K562 (cell line): ENCODE results near the gene NLRC3. TPM values are rescaled to one million over a fixed set of nuclear protein-coding genes. Genes with fewer than 3 reads are reported as not detected.

ENCODE experiments used
- ARID1B ChIP-seq: fragments of 450-650 bp; IDR thresholded peaks from 2 replicates; pipeline ENCODE4 v1.6.1; 2016; ENCODE audit warnings: antibody characterized with exemption, mild to moderate bottlenecking, inconsistent platforms
- ELF1 ChIP-seq: fragments of 200-800 bp; sonication (Bioruptor generic); IDR thresholded peaks from 2 replicates; pipeline ENCODE4 v1.6.1; 2016; ENCODE audit warnings: missing genetic modification characterization, missing compliant biosample characterization
- HMGN3 ChIP-seq: IDR thresholded peaks from 2 replicates; pipeline ENCODE4 v1.6.1; 2011; ENCODE audit warnings: borderline replicate concordance, low read depth, mild to moderate bottlenecking, mixed read lengths, low read length; ENCODE audit not compliant: insufficient read length; ENCODE audit errors: extremely low read depth
- NR2C2 ChIP-seq, 2 experiments: fragments of 200-800 bp in 1 of 2; sonication (Bioruptor generic) in 1 of 2; sonication (generic) in 1 of 2; formaldehyde crosslinking in 1 of 2; IDR thresholded peaks; 2 replicates each; pipeline versions ENCODE4 v1.6.1 to v1.8.0; 2016 to 2022; ENCODE audit warnings: mild to moderate bottlenecking in 1 of 2, missing compliant biosample characterization in 1 of 2, missing genetic modification characterization in 1 of 2, missing genetic modification reagents in 1 of 2
- NRF1 ChIP-seq, 2 experiments: fragments of 450-650 bp; IDR thresholded peaks in 1 of 2; conservative IDR thresholded peaks in 1 of 2; 2 replicates each; pipeline ENCODE4 v1.6.1; 2014; ENCODE audit warnings: mild to moderate bottlenecking in 2 of 2
- TAF15 ChIP-seq: fragments of 200-400 bp; formaldehyde crosslinking; IDR thresholded peaks from 2 replicates; pipeline ENCODE4 v1.6.1; 2017; ENCODE audit warnings: mild to moderate bottlenecking, low read depth, low read length, moderate library complexity
- ZBED1 ChIP-seq: IDR thresholded peaks from 2 replicates; pipeline ENCODE4 v1.6.1; 2014
- ZNF282 ChIP-seq: sonication (generic); formaldehyde crosslinking; IDR thresholded peaks from 2 replicates; pipeline ENCODE4 v1.8.1; 2023; ENCODE audit warnings: missing genetic modification reagents
- ZNF318 ChIP-seq, 2 experiments: fragments of 450-650 bp; IDR thresholded peaks; 2 replicates each; pipeline ENCODE4 v1.6.1; 2016; ENCODE audit warnings: mild to moderate bottlenecking in 2 of 2, borderline replicate concordance in 1 of 2, low read depth in 1 of 2, moderate library complexity in 1 of 2
- polyA plus RNA-seq, 8 experiments: library from polyadenylated mRNA; depleted of rRNA in 4 of 8; stranded (reverse) in 5 of 8; unstranded in 3 of 8; fragments of >200 nt; fragmentation: Nextera tagmentation in 2 of 8; fragmentation: Illumina TruSeq in 1 of 8; extraction: Ambion mirVana in 2 of 8; extraction: Trizol in 1 of 8; gene quantifications; 2 replicates each; pipeline versions ENCODE4 v1.2.1 to v1.2.3, GENCODE V29; 2011 to 2014; ENCODE audit warnings: inconsistent platforms in 1 of 8, missing spikeins in 1 of 8
- total RNA-seq, 7 experiments: library from RNA; depleted of rRNA in 6 of 7; stranded (reverse); fragments of >200 nt in 6 of 7; fragmentation: Illumina TruSeq in 2 of 7; extraction: Trizol in 2 of 7; gene quantifications; 2 replicates each; pipeline versions ENCODE4 v1.2.1 to v1.2.3, GENCODE V29; 2011 to 2021; ENCODE audit warnings: low replicate concordance in 1 of 7
- TF ChIP-seq, protein P1 (sequence below): fragments of 450-650 bp; IDR thresholded peaks from 2 replicates; pipeline ENCODE4 v1.6.1; 2018; ENCODE audit warnings: mild to moderate bottlenecking, low read depth; ENCODE audit not compliant: partially characterized antibody

Gene NLRC3
- total and polyA plus RNA-seq, 9 of the 15 experiments (the other 6 are each of a cell fraction or from before 2014, with no cell fraction given) = 0.03 to 0.13 (median 0.03) TPM; not detected in 4

DNA sequence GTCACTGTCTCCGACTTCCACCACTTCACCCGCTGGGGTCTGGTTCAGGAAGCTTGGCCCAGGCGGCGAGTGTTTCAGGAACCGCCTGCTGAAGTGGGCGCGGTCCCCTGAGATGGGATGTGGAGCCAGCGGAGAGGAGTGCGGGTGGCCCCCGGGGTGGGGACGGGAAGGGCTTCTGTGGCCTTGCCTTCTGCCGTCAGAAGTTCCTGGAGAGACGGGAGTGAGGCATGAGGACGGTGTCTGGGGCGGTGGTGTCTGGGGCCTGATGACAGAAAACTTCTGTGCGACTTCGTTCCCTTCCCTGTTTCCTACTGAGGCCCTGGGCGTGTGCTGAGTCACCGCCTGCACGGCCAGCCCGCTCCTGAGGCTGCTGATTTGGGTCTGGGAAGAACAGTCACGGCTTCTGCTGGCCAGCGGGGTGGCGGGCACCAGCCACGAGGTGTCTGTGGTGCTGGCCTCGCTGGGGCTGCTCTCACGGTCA, 12.3 kb upstream of the NLRC3 start (continued):
- TF ChIP-seq, protein P1, sequence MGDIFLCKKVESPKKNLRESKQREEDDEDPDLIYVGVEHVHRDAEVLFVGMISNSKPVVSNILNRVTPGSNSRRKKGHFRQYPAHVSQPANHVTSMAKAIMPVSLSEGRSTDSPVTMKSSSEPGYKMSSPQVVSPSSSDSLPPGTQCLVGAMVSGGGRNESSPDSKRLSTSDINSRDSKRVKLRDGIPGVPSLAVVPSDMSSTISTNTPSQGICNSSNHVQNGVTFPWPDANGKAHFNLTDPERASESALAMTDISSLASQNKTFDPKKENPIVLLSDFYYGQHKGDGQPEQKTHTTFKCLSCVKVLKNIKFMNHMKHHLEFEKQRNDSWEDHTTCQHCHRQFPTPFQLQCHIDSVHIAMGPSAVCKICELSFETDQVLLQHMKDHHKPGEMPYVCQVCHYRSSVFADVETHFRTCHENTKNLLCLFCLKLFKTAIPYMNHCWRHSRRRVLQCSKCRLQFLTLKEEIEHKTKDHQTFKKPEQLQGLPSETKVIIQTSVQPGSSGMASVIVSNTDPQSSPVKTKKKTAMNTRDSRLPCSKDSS = no peak
- TF ChIP-seq TAF15 (no peak), HMGN3 (peak; percentile 64), ELF1 (tag) (no peak), NRF1 (conservative IDR thresholded peaks at IDR 0.05 in 1 of 2, IDR thresholded peaks at IDR 0.05 in 1 of 2) (0 out of 4 replicates have a peak, but pooled peaks of 1 of the 2 experiments have one; percentile 10), NR2C2 (CRISPR knock-in tag; IDR thresholded peaks at IDR 0.05) (no peak), NR2C2 (tag; IDR thresholded peaks at IDR 0.05) (no peak), ZNF282 (CRISPR knock-in tag) (no peak), ZNF318 (IDR thresholded peaks at IDR 0.05; ENCODE audit: borderline replicate concordance in 1 of 2, low read depth in 1 of 2) (no peak), ARID1B (0 out of 2 replicates have a peak, but pooled peaks have one; percentile 37), ZBED1 (no peak)
